Measurements from ENCODE around the gene ATXN1. TPM values are rescaled to one million over a fixed set of nuclear protein-coding genes. Genes with fewer than 3 reads are reported as not detected.

The ATXN1 gene
- total and polyA plus RNA-seq, 2 experiments from 2014 or later, result 4.8 to 9.1 TPM

DNA sequence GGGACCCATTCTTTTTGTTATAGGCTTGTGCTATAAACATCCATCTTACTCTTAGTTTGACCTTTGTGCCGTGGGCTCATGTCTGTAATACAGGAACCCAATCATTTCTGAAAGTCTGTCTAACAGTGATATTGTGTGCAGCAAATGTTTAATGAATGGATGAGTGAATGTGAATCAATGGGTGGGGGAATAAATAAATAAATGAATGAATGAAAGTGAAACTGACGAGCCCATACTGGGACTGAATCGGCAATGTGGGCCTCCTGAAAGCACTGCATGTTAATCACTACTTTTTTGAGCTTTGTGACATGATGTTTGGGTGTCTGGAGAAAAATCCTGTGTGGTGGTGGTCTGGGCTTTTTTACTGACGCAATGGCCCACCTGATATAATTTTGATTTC, 347.9 kb downstream of the ATXN1 start:
- H3K4me1 ChIP-seq (ENCODE audit: insufficient read depth), result no peaks in the 10 kb centered on the region
- no peak overlapping the region for H3K4me2 ChIP-seq
- Mint-ChIP-seq H3K4me3 (no peak overlapping the region), H3K4me1 (0 out of 3 replicates have a peak, but pooled peaks cover 2% of the 10 kb centered on the region), H3K27me3 (ENCODE audit: insufficient read depth, low read depth, poor library complexity) (no peaks in the 10 kb centered on the region), H3K36me3 (ENCODE audit: low read depth) (no peaks in the 10 kb centered on the region), H3K9me3 (no peaks in the 10 kb centered on the region), H3K27ac (no peak overlapping the region)
- H3K27ac ChIP-seq (ENCODE audit: low read depth), result no peak overlapping the region
- H3K36me3 ChIP-seq (ENCODE audit: insufficient read depth), result no peaks in the 10 kb centered on the region
- no peaks in the 10 kb centered on the region for H3K79me2 ChIP-seq (replicated peaks; ENCODE audit: insufficient read depth)
- TF ChIP-seq POLR2AphosphoS5 (IDR thresholded peaks at IDR 0.05; ENCODE audit: low read depth) (no peak), EZH2phosphoT487 (IDR thresholded peaks at IDR 0.05; ENCODE audit: unreplicated experiment) (no peak), JUNB (IDR thresholded peaks at IDR 0.05; ENCODE audit: unreplicated experiment) (no peak), STAT1 (IDR thresholded peaks at IDR 0.05; ENCODE audit: unreplicated experiment) (no peak), NANOG (IDR thresholded peaks at IDR 0.05; ENCODE audit: borderline replicate concordance) (no peak), CREB1 (CRISPR knock-in tag; IDR thresholded peaks at IDR 0.05; ENCODE audit: low read depth) (no peak), ZNF114 (CRISPR knock-in tag; IDR thresholded peaks at IDR 0.05) (no peak), ZNF331 (CRISPR knock-in tag; IDR thresholded peaks at IDR 0.05; ENCODE audit: low read depth) (no peak), EZH2 (IDR thresholded peaks at IDR 0.05; ENCODE audit: low read depth, unreplicated experiment) (no peak)
- TF ChIP-seq, protein P1, sequence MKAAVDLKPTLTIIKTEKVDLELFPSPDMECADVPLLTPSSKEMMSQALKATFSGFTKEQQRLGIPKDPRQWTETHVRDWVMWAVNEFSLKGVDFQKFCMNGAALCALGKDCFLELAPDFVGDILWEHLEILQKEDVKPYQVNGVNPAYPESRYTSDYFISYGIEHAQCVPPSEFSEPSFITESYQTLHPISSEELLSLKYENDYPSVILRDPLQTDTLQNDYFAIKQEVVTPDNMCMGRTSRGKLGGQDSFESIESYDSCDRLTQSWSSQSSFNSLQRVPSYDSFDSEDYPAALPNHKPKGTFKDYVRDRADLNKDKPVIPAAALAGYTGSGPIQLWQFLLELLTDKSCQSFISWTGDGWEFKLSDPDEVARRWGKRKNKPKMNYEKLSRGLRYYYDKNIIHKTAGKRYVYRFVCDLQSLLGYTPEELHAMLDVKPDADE (IDR thresholded peaks at IDR 0.05), result no peak
- TF ChIP-seq, protein P2, sequence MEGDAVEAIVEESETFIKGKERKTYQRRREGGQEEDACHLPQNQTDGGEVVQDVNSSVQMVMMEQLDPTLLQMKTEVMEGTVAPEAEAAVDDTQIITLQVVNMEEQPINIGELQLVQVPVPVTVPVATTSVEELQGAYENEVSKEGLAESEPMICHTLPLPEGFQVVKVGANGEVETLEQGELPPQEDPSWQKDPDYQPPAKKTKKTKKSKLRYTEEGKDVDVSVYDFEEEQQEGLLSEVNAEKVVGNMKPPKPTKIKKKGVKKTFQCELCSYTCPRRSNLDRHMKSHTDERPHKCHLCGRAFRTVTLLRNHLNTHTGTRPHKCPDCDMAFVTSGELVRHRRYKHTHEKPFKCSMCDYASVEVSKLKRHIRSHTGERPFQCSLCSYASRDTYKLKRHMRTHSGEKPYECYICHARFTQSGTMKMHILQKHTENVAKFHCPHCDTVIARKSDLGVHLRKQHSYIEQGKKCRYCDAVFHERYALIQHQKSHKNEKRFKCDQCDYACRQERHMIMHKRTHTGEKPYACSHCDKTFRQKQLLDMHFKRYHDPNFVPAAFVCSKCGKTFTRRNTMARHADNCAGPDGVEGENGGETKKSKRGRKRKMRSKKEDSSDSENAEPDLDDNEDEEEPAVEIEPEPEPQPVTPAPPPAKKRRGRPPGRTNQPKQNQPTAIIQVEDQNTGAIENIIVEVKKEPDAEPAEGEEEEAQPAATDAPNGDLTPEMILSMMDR (conservative IDR thresholded peaks at IDR 0.05; ENCODE audit: low read depth in 2 of 2), result no peak
- TF ChIP-seq, protein P3, sequence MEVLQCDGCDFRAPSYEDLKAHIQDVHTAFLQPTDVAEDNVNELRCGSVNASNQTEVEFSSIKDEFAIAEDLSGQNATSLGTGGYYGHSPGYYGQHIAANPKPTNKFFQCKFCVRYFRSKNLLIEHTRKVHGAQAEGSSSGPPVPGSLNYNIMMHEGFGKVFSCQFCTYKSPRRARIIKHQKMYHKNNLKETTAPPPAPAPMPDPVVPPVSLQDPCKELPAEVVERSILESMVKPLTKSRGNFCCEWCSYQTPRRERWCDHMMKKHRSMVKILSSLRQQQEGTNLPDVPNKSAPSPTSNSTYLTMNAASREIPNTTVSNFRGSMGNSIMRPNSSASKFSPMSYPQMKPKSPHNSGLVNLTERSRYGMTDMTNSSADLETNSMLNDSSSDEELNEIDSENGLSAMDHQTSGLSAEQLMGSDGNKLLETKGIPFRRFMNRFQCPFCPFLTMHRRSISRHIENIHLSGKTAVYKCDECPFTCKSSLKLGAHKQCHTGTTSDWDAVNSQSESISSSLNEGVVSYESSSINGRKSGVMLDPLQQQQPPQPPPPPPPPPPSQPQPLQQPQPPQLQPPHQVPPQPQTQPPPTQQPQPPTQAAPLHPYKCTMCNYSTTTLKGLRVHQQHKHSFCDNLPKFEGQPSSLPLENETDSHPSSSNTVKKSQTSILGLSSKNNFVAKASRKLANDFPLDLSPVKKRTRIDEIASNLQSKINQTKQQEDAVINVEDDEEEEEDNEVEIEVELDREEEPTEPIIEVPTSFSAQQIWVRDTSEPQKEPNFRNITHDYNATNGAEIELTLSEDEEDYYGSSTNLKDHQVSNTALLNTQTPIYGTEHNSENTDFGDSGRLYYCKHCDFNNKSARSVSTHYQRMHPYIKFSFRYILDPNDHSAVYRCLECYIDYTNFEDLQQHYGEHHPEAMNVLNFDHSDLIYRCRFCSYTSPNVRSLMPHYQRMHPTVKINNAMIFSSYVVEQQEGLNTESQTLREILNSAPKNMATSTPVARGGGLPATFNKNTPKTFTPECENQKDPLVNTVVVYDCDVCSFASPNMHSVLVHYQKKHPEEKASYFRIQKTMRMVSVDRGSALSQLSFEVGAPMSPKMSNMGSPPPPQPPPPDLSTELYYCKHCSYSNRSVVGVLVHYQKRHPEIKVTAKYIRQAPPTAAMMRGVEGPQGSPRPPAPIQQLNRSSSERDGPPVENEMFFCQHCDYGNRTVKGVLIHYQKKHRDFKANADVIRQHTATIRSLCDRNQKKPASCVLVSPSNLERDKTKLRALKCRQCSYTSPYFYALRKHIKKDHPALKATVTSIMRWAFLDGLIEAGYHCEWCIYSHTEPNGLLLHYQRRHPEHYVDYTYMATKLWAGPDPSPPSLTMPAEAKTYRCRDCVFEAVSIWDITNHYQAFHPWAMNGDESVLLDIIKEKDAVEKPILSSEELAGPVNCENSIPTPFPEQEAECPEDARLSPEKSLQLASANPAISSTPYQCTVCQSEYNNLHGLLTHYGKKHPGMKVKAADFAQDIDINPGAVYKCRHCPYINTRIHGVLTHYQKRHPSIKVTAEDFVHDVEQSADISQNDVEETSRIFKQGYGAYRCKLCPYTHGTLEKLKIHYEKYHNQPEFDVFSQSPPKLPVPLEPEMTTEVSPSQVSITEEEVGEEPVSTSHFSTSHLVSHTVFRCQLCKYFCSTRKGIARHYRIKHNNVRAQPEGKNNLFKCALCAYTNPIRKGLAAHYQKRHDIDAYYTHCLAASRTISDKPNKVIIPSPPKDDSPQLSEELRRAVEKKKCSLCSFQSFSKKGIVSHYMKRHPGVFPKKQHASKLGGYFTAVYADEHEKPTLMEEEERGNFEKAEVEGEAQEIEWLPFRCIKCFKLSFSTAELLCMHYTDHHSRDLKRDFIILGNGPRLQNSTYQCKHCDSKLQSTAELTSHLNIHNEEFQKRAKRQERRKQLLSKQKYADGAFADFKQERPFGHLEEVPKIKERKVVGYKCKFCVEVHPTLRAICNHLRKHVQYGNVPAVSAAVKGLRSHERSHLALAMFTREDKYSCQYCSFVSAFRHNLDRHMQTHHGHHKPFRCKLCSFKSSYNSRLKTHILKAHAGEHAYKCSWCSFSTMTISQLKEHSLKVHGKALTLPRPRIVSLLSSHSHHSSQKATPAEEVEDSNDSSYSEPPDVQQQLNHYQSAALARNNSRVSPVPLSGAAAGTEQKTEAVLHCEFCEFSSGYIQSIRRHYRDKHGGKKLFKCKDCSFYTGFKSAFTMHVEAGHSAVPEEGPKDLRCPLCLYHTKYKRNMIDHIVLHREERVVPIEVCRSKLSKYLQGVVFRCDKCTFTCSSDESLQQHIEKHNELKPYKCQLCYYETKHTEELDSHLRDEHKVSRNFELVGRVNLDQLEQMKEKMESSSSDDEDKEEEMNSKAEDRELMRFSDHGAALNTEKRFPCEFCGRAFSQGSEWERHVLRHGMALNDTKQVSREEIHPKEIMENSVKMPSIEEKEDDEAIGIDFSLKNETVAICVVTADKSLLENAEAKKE (CRISPR knock-in tag; IDR thresholded peaks at IDR 0.05), result no peak
- TF ChIP-seq, protein P4, sequence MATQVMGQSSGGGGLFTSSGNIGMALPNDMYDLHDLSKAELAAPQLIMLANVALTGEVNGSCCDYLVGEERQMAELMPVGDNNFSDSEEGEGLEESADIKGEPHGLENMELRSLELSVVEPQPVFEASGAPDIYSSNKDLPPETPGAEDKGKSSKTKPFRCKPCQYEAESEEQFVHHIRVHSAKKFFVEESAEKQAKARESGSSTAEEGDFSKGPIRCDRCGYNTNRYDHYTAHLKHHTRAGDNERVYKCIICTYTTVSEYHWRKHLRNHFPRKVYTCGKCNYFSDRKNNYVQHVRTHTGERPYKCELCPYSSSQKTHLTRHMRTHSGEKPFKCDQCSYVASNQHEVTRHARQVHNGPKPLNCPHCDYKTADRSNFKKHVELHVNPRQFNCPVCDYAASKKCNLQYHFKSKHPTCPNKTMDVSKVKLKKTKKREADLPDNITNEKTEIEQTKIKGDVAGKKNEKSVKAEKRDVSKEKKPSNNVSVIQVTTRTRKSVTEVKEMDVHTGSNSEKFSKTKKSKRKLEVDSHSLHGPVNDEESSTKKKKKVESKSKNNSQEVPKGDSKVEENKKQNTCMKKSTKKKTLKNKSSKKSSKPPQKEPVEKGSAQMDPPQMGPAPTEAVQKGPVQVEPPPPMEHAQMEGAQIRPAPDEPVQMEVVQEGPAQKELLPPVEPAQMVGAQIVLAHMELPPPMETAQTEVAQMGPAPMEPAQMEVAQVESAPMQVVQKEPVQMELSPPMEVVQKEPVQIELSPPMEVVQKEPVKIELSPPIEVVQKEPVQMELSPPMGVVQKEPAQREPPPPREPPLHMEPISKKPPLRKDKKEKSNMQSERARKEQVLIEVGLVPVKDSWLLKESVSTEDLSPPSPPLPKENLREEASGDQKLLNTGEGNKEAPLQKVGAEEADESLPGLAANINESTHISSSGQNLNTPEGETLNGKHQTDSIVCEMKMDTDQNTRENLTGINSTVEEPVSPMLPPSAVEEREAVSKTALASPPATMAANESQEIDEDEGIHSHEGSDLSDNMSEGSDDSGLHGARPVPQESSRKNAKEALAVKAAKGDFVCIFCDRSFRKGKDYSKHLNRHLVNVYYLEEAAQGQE (IDR thresholded peaks at IDR 0.05; ENCODE audit: unreplicated experiment), result no peak
- H4K20me1 ChIP-seq (replicated peaks; ENCODE audit: insufficient read depth), result no peaks in the 10 kb centered on the region
- no peak overlapping the region for H3K4me3 ChIP-seq
- no peaks in the 10 kb centered on the region for H3K9me2 ChIP-seq (ENCODE audit: insufficient read depth)
- H3K27me3 ChIP-seq (ENCODE audit: insufficient read depth), result no peaks in the 10 kb centered on the region
- ATAC-seq, result no peak
- H2AFZ ChIP-seq, result no peak overlapping the region
- no peak for DNase-seq (ENCODE audit: low spot score)
- H3F3A ChIP-seq (replicated peaks; ENCODE audit: low read depth), result no peaks in the 10 kb centered on the region

All from GM23338 (cell line).